Measurements from ENCODE around the gene DISP1. TPM values are rescaled to one million over a fixed set of nuclear protein-coding genes. Genes with fewer than 3 reads are reported as not detected.

The DISP1 gene
- total and polyA plus RNA-seq, 10 donors: 1.5 to 14.3 (median 7.2) TPM

DNA sequence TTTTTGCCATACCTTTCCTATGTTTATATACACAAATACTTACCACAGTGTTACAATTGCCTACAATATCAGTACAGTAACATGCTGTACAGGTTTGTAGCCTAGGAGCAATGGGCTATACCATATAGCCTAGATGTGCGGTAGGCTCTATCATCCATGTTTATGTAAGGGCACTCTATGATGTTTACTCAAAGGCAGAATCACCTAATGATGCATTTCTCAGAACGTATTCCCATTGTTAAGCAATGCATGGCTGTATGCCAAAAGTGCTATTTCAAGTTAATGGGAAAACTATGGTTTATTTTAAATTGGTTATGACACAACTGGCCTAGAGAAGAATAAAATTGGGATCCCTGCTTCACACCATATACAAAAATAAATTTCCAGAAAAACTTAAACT, 36.9 kb upstream of the DISP1 start:
- Histone ChIP-seq H3K4me3 (no peak overlapping the region), H3K36me3 (no peaks in the 10 kb centered on the region), H3K27ac (no peak overlapping the region), H3K27me3 (replicated peaks in 1 of 7) (no peaks in the 10 kb centered on the region), H3K9me3 (peaks cover 0 to 4% (median 0%) of the 10 kb centered on the region in 8 donors), H3K4me1 (peaks cover 0 to 16% (median 12%) of the 10 kb centered on the region in 6 donors)
- intact Hi-C loops (cut with DNase I; ENCODE audit: low total_unique reads): no loop called here
- TF ChIP-seq, protein P1, sequence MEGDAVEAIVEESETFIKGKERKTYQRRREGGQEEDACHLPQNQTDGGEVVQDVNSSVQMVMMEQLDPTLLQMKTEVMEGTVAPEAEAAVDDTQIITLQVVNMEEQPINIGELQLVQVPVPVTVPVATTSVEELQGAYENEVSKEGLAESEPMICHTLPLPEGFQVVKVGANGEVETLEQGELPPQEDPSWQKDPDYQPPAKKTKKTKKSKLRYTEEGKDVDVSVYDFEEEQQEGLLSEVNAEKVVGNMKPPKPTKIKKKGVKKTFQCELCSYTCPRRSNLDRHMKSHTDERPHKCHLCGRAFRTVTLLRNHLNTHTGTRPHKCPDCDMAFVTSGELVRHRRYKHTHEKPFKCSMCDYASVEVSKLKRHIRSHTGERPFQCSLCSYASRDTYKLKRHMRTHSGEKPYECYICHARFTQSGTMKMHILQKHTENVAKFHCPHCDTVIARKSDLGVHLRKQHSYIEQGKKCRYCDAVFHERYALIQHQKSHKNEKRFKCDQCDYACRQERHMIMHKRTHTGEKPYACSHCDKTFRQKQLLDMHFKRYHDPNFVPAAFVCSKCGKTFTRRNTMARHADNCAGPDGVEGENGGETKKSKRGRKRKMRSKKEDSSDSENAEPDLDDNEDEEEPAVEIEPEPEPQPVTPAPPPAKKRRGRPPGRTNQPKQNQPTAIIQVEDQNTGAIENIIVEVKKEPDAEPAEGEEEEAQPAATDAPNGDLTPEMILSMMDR (IDR thresholded peaks at IDR 0.05 in 8 of 11, conservative IDR thresholded peaks at IDR 0.05 in 3 of 11): no peak
- no peak for TF ChIP-seq POLR2A (IDR thresholded peaks at IDR 0.05)
- no peak for TF ChIP-seq POLR2AphosphoS5 (IDR thresholded peaks at IDR 0.05)
- no peak for DNase-seq
- WGBS, 5 donors: 58 to 73% (median 67%) methylated on average over 2 of the region's 2 CpGs

DNA sequence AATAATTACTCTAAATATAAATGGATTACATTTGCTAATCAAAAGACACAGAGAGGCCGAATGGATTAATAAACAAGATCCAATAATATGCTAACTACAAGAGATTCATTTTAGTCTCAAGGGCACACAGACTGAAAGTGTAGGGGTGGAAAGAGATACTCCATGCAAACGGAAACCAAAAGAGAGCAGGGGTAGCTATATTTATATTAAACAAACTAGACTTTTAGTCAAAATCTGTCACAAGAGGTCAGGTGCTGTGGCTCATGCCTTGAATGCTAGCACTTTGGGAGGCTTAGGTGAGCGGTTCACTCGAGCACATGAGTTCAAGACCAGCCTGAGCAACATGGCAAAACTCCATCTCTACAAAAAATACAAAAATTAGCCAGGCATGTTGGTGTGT, 33.6 kb upstream of the DISP1 start:
- Histone ChIP-seq H3K9me3 (peaks cover 0 to 4% (median 0%) of the 10 kb centered on the region in 8 donors), H3K27ac (no peak overlapping the region), H3K4me1 (peaks cover 0 to 14% (median 0%) of the 10 kb centered on the region in 6 donors), H3K36me3 (no peaks in the 10 kb centered on the region), H3K27me3 (replicated peaks in 1 of 7) (no peaks in the 10 kb centered on the region), H3K4me3 (no peak overlapping the region)
- DNase-seq: no peak
- intact Hi-C loops (cut with DNase I; ENCODE audit: low total_unique reads): no loop called here
- 54 to 78% (median 72%) methylated on average over 4 of the region's 4 CpGs for WGBS, 5 donors
- TF ChIP-seq, protein P1 (IDR thresholded peaks at IDR 0.05 in 8 of 11, conservative IDR thresholded peaks at IDR 0.05 in 3 of 11): no peak
- TF ChIP-seq POLR2A (IDR thresholded peaks at IDR 0.05) (no peak), POLR2AphosphoS5 (IDR thresholded peaks at IDR 0.05) (no peak)

DNA sequence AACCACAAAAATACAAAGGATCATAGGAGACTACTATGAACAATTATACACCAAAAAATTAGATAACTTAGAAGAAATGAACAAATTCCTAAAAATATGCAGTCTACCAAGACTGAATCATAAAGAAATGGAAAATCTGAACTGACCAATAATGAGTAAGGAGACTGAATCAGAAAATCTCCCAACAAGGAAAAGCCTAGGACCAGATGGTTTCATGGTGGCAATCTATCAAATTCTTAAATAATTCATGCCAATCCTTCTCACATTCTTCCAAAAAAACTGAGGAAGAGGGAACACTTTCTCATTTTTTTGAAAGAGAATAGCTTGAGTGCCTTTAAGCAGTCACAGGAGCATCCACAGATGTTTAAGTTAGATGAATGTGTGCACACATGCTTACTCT, 31.8 kb upstream of the DISP1 start:
- intact Hi-C loops (cut with DNase I; ENCODE audit: low total_unique reads): no loop called here
- no peak for DNase-seq
- TF ChIP-seq POLR2AphosphoS5 (IDR thresholded peaks at IDR 0.05) (no peak), POLR2A (IDR thresholded peaks at IDR 0.05) (no peak)
- TF ChIP-seq, protein P1 (IDR thresholded peaks at IDR 0.05 in 8 of 11, conservative IDR thresholded peaks at IDR 0.05 in 3 of 11): no peak

DNA sequence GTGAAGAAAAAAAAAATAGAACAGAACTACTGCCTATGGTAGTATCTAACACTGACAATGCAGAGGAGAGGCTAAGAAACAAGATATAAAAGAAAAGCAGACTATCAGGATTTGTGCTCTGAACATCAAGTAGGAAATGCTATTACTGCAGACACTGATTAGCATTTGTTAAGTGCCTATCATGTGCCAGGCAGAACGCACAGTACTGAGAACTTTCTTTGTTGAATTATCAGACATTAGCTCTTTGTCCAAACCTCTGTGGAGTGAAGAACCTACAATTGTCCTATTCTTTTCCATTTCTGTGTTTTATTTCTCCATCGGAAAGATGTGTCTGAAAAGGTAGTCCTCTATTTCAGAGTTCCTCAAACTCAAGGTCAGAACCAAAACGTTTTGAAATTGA, 30.5 kb upstream of the DISP1 start:
- TF ChIP-seq POLR2A (IDR thresholded peaks at IDR 0.05) (no peak), POLR2AphosphoS5 (IDR thresholded peaks at IDR 0.05) (no peak)
- TF ChIP-seq, protein P1 (IDR thresholded peaks at IDR 0.05 in 8 of 11, conservative IDR thresholded peaks at IDR 0.05 in 3 of 11): no peak
- Histone ChIP-seq H3K36me3 (no peaks in the 10 kb centered on the region), H3K27me3 (replicated peaks in 1 of 7) (no peaks in the 10 kb centered on the region), H3K9me3 (peaks cover 0 to 4% (median 0%) of the 10 kb centered on the region in 8 donors), H3K4me3 (no peak overlapping the region), H3K27ac (no peak overlapping the region), H3K4me1 (peaks cover 0 to 24% (median 0%) of the 10 kb centered on the region in 6 donors)
- WGBS, 5 donors: 47 to 57% (median 54%) methylated on average over 3 of the region's 3 CpGs
- no peak for DNase-seq
- intact Hi-C loops (cut with DNase I; ENCODE audit: low total_unique reads): no loop called here

More for the DNA sequence above, 31.8 kb upstream of the DISP1 start:
- no peak overlapping the region for H3K27ac ChIP-seq
- no peak overlapping the region for H3K4me3 ChIP-seq
- H3K4me1 ChIP-seq: peaks cover 0 to 14% (median 0%) of the 10 kb centered on the region in 6 donors
- H3K27me3 ChIP-seq (replicated peaks in 1 of 7): no peaks in the 10 kb centered on the region
- peaks cover 0 to 4% (median 0%) of the 10 kb centered on the region in 8 donors for H3K9me3 ChIP-seq
- H3K36me3 ChIP-seq: no peaks in the 10 kb centered on the region

All from spleen (tissue), 11 donors.